HCT116 (cell line): Measurements from ENCODE around the gene MYO7A.

ENCODE experiments used
- CTCF ChIP-seq, 3 experiments: fragments of 200-600 bp in 1 of 3; sonication (generic) in 1 of 3; IDR thresholded peaks in 2 of 3; conservative IDR thresholded peaks in 1 of 3; 2 replicates each; pipeline ENCODE4 v1.5.1; 2012 to 2017; ENCODE audit warnings: low read depth in 2 of 3, low read length in 2 of 3, antibody characterized with exemption in 1 of 3, borderline replicate concordance in 1 of 3, control low read depth in 1 of 3, mild to moderate bottlenecking in 1 of 3, mixed read lengths in 1 of 3, mixed run types in 1 of 3, moderate library complexity in 1 of 3; ENCODE audit not compliant: insufficient read depth in 1 of 3
- ELF1 ChIP-seq: IDR thresholded peaks from 2 replicates; pipeline ENCODE4 v1.6.1; 2012; ENCODE audit warnings: low read depth, borderline replicate concordance
- EZH2 ChIP-seq: fragments of 200-600 bp; sonication (generic); IDR thresholded peaks from 2 replicates; pipeline ENCODE4 v1.6.1; 2017; ENCODE audit warnings: antibody characterized with exemption, mixed run types
- EZH2phosphoT487 ChIP-seq: fragments of 200-600 bp; IDR thresholded peaks from 2 replicates; pipeline ENCODE4 v1.6.1; 2018; ENCODE audit warnings: antibody characterized with exemption, borderline replicate concordance
- JUND ChIP-seq: IDR thresholded peaks from 2 replicates; pipeline ENCODE4 v1.6.1; 2012
- MAX ChIP-seq: IDR thresholded peaks from 2 replicates; pipeline ENCODE4 v1.6.1; 2012
- POLR2A ChIP-seq: IDR thresholded peaks from 2 replicates; pipeline ENCODE4 v1.7.0; 2011; ENCODE audit warnings: borderline replicate concordance; ENCODE audit not compliant: insufficient read depth, insufficient read length; ENCODE audit errors: extremely low read depth
- POLR2AphosphoS5 ChIP-seq: IDR thresholded peaks from 2 replicates; pipeline ENCODE4 v1.6.1; 2011; ENCODE audit warnings: mild to moderate bottlenecking, low read depth, low read length, moderate library complexity
- REST ChIP-seq: IDR thresholded peaks from 2 replicates; pipeline ENCODE4 v1.6.1; 2012; ENCODE audit warnings: low read depth
- SIN3A ChIP-seq: IDR thresholded peaks from 2 replicates; pipeline ENCODE4 v1.6.1; 2012; ENCODE audit warnings: low read depth
- YY1 ChIP-seq: IDR thresholded peaks from 2 replicates; pipeline ENCODE4 v1.6.1; 2011; ENCODE audit warnings: low read length, low read depth, moderate library complexity, mild to moderate bottlenecking; ENCODE audit not compliant: insufficient replicate concordance; ENCODE audit errors: extremely low read depth
- ZNF274 ChIP-seq: fragments of 200-500 bp; sonication (Bioruptor generic); IDR thresholded peaks from 2 replicates; pipeline ENCODE4 v1.6.1; 2014; ENCODE audit warnings: mild to moderate bottlenecking, low read depth, low read length, inconsistent platforms

- TF ChIP-seq SIN3A: no peak
- no peak for TF ChIP-seq CTCF (IDR thresholded peaks at IDR 0.05 in 2 of 3, conservative IDR thresholded peaks at IDR 0.05 in 1 of 3; ENCODE audit: borderline replicate concordance in 1 of 3, insufficient read depth in 1 of 3, low read depth in 2 of 3, low read length in 2 of 3)
- TF ChIP-seq REST: no peak
- TF ChIP-seq ZNF274: no peak
- TF ChIP-seq POLR2A: no peak
- TF ChIP-seq EZH2phosphoT487: no peak
- no peak for TF ChIP-seq JUND
- no peak for TF ChIP-seq YY1
- no peak for TF ChIP-seq EZH2
- TF ChIP-seq ELF1: no peak
- TF ChIP-seq MAX: no peak
- TF ChIP-seq POLR2AphosphoS5: no peak
Measured at GRCh38 chr11:77193911-77194830, 66.1 kb downstream of the MYO7A start.
